Left forelimb (tissue), 1 donor: ENCODE results near the gene SNAPC1.
"Not testable (repeated sequence)": the region's sequence is repeated elsewhere in the genome, so short reads cannot be mapped to it uniquely, and the experiment has no call there.

Experiments
- DNase-seq: peaks from one replicate; pipeline ENCODE4 v3.0.0-alpha.2; 2018; ENCODE audit warnings: low spot score

The SNAPC1 gene

DNA sequence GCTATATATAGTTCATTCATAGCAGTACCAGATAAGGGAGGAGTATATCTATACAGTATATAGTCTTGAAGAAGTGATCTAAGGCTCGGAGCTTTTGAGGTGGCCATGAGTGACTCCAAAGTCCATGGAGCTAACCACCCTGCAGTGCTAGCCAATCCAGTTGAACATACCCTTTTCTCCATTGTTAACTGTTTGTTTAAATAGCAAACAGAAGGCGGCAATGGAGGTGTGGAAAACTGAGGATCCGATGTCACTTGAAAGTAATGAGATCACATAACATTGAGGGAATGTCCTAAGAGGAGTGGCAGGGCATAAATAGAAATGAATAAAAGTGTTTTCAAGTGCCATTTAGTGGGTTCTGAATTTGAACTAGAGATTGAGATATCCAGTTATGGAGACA lies 12.4 kb upstream of the SNAPC1 start:
- no peak for DNase-seq

DNA sequence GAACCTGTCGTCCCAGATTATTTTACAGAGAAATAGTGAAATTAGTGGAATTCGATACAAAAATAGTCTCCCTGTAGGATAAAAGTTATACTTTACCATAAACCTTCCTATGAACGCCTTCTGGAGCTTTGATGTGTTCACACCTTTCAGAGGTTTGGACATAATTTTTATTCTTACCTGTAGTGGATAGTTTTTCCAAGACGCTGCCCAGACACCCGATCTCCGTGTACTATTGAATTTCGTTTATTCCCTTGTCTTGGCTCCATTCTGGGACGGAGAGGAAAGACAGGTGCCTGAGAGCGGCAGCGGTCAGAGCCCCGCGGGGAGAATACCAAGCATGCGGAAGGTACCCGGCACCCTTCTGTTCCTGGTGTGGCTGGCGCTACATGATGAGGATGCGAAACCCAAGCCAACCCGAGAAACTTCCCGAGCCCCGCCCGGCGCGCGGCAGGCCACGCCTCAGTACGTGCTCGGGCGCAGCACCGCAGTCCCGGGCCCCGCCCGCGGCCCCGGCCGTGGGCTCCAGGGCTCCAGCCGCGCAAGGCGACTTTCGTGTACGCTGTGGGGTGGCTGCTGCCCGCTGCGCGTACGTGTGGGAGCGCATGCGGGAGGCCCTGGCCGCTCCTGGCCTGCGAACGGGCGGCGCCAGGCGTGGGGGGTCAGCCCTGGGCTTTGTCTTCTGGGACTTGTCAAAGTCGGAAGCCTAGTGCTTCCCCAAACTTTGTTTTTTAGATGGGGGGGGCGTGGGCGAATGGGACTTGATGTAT lies 11.3 kb upstream of the SNAPC1 start:
- peak; percentile 80 for DNase-seq

DNA sequence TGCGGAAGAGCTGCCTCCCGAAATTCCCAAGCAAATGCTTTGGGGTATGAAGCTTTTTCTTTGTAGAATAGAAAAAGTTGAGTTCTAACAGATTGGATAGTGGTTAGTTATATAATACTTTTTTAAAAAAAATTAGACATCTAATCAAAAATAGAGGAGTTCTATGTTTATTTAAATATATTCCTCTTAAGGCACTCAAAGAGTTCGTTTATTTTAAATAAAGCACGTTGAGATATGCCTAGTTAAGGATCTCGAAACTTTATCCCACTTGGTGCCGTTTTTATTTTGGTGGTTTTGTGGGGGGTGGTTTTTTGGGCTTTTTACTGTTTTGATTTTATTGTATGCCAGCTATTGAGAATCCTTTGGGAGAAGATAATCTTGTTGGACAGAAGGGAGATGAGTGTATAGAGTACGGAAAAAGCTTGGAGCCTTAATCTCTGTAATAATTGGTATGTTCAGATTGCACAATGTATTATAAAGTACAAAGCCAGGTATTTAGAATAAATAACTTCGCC lies 10.7 kb upstream of the SNAPC1 start:
- no peak for DNase-seq

DNA sequence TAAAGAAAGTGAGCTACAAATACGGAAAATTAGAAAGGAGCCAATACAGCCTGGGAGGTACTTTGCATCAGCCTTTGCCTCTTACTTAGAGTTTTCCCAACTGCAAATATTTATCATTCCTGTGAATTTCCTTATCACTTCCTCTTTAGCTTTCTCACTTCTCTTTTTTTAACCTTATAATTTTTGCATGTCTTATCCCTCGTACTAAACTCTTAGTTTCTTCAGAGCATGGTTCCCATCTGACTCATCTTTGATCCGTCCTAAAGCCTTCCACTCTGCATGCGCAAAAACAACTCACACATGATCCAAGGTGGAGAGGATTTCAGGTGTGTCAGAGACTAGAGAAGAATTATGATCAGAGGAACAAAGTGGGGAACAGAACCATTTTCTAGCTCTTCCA lies 9.6 kb upstream of the SNAPC1 start:
- no peak for DNase-seq

DNA sequence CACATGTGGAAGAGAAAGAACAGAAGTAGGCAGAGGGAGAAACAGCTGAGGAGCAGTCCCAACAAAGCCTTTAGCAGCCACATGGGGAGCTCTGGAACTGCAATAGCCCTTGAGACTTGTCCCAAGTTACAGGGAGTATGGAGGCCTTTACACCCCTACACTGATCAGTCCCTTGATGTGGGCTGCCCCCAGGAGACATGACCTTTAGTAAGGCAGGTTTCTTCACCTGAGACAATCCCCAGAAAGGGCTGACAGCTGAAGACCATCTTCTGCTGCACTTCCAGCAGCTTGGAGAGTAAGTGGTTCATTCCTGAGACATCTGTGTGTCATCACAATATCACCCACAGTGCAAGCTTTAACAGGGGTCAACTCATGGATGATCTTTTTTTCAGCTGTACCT lies 8.6 kb upstream of the SNAPC1 start:
- no peak for DNase-seq

DNA sequence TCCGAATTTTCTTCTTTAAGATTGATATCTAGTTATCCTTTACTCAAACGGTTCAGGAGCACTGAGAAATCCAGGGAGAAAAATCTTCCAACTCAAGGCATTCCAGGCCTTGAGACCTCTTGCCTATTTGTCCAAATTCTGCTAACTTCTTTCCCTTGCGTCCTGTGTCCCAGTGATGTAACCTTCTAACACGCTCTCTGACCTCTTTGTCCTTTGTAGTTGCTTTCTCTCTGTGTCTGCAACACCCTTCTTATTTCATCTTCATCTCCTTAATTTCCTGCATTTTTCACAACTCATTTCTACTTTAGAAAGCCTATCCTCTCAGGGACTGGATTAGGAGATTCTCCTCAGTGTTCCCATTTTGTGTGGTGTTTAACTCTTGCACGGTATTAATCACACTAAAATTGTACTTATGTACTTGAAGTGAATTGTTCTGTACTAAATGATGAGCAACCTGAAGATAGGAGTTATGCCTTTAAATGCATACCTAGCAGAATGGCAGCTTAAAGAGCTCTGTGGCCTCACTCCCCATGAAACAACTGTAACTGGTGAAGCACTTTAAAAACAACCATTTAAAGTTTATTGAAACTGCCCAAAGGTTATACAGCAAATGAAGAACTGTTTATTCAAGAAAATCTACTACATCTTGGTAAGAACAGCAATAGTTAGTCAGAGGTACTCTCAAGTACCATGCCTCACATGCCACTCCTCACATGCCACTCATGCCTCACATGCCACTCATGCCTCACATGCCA lies 7.4 kb upstream of the SNAPC1 start:
- no peak for DNase-seq

DNA sequence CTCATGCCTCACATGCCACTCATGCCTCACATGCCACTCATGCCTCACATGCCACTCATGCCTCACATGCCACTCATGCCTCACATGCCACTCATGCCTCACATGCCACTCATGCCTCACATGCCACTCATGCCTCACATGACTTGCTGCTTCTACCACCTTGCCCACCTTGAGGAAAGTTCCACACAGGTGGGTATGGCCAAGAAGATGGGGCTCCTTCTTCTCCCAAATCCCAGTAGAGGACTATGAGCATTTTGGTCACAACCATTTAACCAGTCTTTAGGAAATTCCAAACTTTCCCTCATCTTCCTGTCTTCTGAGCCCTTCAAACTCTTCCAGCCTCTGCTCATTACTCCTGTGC lies 6.9 kb upstream of the SNAPC1 start:
- DNase-seq: not testable (repeated sequence)

DNA sequence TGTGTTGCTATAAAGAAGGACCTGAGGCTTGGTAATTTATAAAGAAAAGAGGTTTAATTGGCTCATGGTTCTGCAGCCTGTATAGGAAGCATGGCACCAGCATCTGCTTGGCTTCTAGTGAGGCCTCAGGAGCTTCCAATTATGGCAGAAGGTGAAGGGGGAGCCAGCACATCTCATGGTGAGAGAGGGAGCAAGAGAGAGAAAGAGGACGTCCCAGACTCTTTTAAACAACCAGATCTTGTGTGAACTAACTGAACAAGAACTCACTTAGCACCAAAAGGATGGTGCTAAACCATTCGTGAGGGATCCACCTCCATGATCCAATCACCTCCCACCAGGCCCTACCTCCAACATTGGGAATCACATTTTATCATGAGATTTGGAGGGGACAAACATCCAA lies 6.1 kb upstream of the SNAPC1 start:
- DNase-seq: no peak

DNA sequence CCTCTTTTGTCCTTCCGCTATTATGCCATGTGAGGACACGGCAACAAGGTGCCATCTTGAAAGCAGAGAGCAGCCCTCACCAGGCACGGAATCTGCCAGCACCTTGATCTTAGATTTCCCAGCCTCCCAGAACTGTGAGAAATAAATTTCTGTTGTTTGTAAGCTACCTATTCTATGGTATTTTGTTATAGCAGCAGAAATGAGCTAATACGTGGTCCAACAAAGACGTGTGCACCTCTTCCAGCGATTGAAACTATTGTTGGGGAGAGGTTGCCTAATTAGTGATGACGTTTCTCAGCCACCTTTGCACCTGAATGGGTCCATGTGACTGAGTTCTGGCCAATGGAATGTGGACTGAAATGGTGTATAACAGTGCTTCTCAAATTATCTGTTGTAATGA lies 2.3 kb upstream of the SNAPC1 start:
- no peak for DNase-seq

DNA sequence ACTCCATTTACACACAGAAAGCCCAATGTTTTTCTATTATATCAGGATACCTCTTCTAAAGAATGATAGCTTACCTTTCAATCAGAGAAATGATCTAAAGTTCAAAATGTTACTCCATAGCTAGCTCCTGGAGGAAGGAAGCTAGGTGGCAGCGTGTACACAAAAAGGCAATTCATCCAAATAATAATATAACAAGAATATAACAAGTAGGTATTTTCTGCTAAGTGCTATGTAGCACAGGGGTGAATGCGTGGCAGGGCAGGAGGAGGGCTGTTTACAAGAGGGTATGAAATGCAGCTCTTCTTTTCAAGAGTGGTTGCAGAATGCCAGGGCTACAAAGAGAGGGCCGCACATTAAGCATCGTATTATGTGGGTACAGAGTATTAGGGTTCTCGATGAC lies 663 bp upstream of the SNAPC1 start:
- no peak for DNase-seq

DNA sequence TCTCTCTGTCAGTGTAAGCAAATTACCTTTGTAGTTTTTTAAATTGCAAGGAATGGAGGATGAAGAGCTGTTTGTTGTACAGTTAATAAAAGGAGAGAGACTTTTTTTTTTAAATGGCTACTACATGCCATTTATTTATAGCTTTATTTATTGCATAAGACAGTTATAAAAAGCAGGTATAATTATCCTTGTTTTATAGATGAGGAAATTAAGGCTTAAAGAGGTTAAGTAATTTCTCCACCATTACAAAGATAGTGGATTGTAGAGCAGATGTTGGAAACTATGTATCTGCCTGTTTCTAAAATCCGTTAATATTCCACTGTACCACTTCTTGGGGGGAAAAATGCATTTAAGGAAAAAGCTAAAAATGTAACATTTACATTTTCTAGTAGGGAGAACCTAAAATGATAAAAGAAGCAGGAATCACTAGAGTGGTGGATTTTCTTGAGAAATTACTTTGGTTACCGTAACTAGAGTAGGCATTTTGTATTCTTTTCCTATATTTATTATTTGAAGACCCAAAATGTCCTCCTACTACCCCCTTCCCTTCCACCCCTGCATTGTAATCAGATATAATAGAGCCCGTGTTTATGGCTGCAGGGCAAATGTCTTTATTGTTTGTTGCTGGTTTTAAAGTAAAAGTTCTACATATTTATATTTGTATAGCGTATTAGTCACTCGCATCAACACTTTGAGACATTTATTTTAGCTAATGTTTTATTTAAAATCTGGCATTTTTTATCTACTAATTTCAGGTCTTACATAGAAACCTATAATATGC lies 2.3 kb downstream of the SNAPC1 start:
- DNase-seq: no peak

DNA sequence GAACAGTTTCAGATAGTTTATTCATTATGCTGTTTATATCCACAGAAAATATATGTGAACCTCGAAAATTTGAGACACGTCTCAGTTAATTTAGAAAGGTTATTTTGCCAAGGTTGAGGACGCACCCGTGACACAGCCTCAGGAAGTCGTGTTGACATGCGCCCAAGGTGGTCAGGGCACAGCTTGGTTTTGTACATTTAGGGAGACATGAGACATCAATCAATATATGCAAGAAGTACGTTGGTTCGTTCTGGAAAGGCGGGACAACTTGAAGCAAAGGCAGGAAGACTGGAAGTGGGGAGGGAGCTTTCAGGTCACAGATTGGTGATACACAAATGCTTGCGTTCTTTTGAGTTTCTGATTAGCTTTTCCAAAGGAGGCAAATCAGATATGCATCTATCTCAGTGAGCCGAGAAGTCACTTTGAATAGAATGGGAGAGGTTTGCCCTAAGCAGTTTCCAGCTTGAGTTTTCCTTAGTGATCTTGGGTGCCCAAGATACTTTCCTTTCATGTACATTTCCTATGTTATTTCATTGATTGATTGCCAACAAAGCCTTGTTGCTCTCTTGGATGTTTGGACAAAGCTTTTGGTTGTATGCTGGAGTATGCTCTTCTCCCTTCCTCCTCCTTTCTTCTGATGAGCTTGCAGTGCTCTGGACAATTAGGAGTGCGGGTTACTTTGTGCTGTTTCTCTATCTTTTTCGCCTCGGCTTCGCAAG lies 3.2 kb downstream of the SNAPC1 start:
- DNase-seq: no peak

DNA sequence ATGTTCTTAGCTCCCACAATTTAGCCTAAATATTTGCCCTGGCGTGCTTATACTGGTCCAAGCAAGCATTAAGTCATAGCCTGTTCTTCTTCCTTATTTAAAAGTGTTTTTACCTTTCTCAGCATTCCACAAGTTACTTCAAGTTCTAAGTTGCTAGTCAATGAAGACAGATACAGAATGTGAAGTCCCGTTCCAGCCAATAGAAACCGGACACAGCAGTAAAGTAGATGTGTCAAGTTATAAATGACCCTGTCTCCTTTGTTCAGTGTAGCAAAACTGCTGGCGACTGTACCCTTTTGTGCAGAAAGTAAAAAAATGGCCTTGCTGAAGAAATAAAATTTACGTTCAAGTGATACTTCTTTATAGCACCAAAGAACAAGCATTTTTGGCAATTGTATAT lies 3.9 kb downstream of the SNAPC1 start:
- no peak for DNase-seq

DNA sequence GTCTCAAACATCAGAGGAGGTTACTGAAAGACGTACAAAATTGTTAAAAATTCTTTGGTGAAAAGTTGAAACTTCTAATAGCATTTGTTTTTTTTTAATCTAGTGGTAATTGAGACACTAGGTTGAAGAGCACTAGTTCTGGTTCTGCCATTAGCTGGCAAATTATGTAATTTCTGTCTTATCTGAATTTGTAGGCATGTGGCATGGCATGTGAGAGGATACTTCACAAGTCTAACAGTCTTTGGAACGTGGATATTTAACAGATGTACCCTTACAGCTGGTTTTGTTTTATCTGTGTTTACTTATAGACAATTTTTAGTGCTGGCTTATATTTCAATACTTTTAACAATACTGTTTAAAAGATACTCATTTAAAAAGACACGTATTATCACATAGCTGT lies 6.0 kb downstream of the SNAPC1 start:
- DNase-seq: no peak

DNA sequence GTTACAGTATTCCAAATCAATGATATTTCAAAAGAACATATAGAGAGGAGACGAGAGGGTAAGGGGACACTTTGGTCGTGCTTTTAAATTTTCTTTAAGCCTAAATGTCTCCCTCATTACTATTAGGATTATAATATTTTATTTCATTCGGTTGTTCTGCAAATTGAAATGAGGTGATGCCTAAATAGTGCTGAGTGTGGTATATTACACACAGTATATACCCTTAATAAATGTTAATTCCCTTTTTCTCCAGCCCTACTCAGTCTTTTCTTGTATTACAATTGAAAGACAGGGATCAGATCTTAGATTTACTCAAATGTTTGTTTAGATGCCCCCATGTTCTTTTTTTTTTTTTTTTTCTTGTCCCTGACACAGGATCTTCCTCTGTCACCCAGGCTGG lies 7.7 kb downstream of the SNAPC1 start:
- no peak for DNase-seq

DNA sequence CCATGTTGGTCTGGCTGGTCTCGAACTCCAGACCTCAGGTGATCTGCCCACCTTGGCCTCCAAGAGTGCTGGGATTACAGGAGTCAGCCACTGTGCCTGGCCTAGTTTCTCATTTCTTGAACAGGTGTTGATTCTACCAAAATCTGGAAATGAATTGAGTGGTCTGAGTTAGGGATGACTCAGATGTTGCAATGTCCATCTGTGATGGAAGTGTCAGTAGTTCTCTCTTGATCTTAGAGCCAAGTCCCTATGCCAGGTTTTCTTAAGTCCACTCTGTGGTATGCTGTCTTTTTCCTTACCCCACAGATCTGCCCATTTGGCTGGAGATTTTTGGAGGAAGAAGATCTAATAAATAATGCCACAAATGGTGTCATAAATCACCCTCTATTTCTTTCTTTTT lies 12.6 kb downstream of the SNAPC1 start:
- no peak for DNase-seq

DNA sequence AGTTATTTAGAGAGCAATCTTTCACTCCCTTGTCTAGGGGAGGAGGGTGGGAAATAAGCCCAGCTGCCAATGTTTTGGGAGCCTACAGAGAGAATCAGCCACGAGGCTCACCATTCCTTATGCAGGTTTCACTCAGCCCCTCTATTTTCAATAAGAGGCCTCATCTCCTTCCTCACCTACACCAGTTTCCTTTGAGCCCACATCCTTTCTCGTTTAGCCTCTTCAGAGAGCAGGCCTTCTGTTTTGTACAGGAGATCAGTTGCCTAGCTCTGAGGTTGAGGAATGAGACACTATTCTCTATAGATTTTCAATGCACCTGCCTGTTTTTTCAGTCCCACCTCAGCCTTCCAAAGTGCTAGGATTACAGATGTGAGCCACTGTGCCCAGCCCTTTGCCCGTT lies 17.9 kb downstream of the SNAPC1 start:
- DNase-seq: no peak

DNA sequence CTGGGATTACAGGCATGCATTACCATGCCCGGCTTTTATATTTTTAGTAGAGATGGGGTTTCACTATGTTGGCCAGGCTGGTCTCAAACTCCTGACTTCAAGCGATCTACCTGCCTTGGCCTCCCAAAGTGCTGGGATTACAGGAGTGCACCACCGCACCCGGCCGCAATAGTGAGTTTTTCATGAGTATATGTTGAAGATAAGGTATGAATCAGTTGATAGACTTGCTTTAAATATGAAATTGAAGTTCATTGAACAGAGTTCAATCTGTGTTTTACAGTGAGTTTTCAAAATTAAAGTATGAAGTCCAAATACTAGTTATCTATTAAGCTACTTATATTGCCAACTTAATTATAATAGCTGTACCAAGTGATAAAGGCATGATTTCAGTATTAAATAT lies 35.1 kb downstream of the SNAPC1 start:
- no peak for DNase-seq

DNA sequence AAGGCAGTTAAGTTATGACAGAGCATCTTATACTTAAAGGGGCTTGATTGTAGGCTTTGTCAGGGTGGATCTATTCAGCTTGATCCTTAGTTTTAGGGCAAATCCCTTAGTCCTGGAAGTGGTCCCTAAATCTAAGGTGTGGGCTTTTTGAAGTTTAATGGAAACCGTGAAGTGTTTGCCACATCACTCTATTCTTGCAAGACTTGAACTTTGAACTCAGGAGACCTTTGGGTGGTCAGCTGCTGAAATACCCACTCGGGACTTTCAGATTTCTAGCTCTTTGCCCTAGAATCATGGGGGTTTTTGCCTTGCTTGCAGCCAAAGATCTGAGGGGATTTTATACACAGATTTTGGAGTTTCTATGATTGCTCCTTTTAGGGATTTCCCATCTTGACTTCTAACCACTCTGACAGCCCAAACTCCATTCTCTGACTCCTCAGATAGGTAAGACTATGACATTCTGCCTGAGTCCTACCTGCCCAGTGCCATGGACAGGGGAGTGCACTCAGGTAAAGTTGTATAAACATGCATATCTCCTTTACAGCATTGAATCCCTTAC lies 39.9 kb downstream of the SNAPC1 start:
- no peak for DNase-seq

DNA sequence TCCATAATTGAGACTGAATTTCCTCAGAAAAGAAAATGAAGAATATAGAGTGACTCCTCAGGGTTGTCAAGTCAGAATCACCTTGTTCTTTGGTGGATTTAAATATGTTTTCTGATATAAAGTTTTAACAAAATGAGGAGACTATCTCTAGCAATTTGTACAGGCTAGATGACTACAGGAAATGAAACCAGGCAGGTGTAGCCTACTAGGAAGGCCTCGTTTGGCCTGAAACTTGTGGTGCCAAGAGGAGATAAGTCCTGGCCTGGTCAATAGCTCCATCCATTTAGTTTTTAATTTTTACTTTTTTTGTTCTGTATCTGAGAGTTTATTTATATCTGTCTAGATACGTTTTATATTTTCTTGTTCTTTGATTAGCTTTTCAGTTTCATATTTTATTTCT lies 41.5 kb downstream of the SNAPC1 start:
- no peak for DNase-seq

DNA sequence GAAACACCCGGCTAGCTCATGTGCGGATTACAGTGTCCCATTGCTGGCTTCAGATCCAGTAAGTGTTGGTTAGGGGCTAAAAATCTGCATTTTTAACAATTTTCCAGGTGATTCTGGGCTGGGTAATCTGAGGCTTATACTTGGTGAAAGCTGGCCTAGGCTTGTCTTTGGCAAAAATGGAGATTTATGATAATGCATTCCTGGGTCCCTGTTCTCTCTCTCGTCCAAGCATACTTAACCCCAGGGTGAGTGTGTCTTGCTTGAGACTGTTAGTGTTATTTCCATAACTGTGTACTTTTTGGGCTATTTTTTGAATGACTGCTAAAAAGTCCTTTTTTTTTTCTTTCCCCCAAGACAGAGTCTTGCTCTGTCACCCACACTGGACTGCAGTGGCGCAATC lies 43.2 kb downstream of the SNAPC1 start:
- DNase-seq: no peak

DNA sequence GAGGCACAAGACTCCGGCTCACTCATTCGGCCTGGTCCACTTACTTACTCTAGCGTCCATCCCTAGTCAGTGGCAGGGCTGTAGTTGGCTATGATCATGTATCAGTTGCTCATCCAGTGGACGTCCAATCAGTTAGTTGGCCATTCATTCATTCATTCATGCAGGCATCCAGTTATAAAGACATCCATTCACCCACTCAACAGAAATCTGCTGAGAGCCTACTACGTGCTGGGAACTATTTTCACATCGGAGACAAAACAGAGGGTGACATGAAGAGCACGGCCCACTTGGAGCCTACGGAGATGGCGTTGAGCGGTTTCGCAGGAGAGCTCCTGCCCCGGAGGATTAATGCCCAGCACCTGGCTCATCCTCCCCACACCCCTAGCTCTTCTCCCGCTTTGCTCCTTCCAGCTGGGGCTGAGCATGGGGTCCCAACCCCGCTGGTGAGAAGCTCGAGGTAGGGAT lies 49.7 kb downstream of the SNAPC1 start:
- no peak for DNase-seq
